Choroid plexus epithelial cell (primary cell): Measurements from ENCODE around the gene CTTN.
A peak's percentile ranks its signal among the peaks of the same experiment; 100 is the strongest.

Experiments
- DNase-seq: peaks from one replicate; pipeline ENCODE4 v3.0.0-alpha.2; 2010; ENCODE audit warnings: low read depth
- H3K4me3 ChIP-seq: 2 replicates; pipeline ENCODE4 v1.5.1; 2011; ENCODE audit warnings: low read depth, mild to moderate bottlenecking, control low read depth, low read length, moderate library complexity
- CTCF ChIP-seq: conservative IDR thresholded peaks from 2 replicates; pipeline ENCODE4 v1.5.1; 2011; ENCODE audit warnings: low read depth, mild to moderate bottlenecking, control low read depth, inconsistent platforms, low read length, moderate library complexity

CTTN gene

GRCh38 chr11:70420008-70420464 lies 21.7 kb downstream of the CTTN start:
- H3K4me3 ChIP-seq: no peak overlapping the region
- DNase-seq: peak; percentile 94
- TF ChIP-seq CTCF: no peak

- no peak overlapping the region for H3K4me3 ChIP-seq
- no peak for DNase-seq
- no peak for TF ChIP-seq CTCF
Observed at GRCh38 chr11:70420496-70420895, 22.2 kb downstream of the CTTN start.

- DNase-seq: peak; percentile 66
- no peak for TF ChIP-seq CTCF
- H3K4me3 ChIP-seq: no peak overlapping the region
Observed at GRCh38 chr11:70421123-70421522, 22.8 kb downstream of the CTTN start.

- no peak overlapping the region for H3K4me3 ChIP-seq
- DNase-seq: no peak
- no peak for TF ChIP-seq CTCF
Observed at GRCh38 chr11:70422692-70423522, 24.6 kb downstream of the CTTN start.

- no peak for TF ChIP-seq CTCF
- no peak overlapping the region for H3K4me3 ChIP-seq
- DNase-seq: peak; percentile 92
Observed at GRCh38 chr11:70423523-70424505, 25.5 kb downstream of the CTTN start.

GRCh38 chr11:70424765-70425344 lies 26.5 kb downstream of the CTTN start:
- no peak overlapping the region for H3K4me3 ChIP-seq
- DNase-seq: no peak
- TF ChIP-seq CTCF: no peak
